Neural crest cell (in vitro differentiated cells): Measurements from ENCODE around the gene NDUFB5. TPM values are rescaled to one million over a fixed set of nuclear protein-coding genes. Genes with fewer than 3 reads are reported as not detected.
"Not testable (repeated sequence)": the region's sequence is repeated elsewhere in the genome, so short reads cannot be mapped to it uniquely, and the experiment has no call there.

Experiments
- DNase-seq: peaks from one replicate; pipeline ENCODE4 v3.0.0; 2021; ENCODE audit warnings: low read depth, mixed read lengths, low spot score
- H3K27ac Mint-ChIP-seq: one replicate; pipeline ENCODE4 v1.8.0; 2021; ENCODE audit warnings: mild to moderate bottlenecking, mixed read lengths; ENCODE audit not compliant: unreplicated experiment
- H3K27me3 Mint-ChIP-seq: 2 replicates; pipeline ENCODE4 v1.8.0; 2021; ENCODE audit warnings: low read depth, mild to moderate bottlenecking, mixed read lengths
- H3K36me3 Mint-ChIP-seq: 2 replicates; pipeline ENCODE4 v1.8.0; 2021; ENCODE audit warnings: low read depth, mild to moderate bottlenecking, mixed read lengths
- H3K4me1 Mint-ChIP-seq: 2 replicates; pipeline ENCODE4 v1.8.0; 2021; ENCODE audit warnings: mixed read lengths
- H3K4me3 Mint-ChIP-seq: one replicate; pipeline ENCODE4 v1.8.0; 2021; ENCODE audit warnings: mild to moderate bottlenecking, mixed read lengths
- H3K9me3 Mint-ChIP-seq: 2 replicates; pipeline ENCODE4 v1.8.0; 2021; ENCODE audit warnings: mixed read lengths
- total RNA-seq: library from RNA; stranded (reverse); gene quantifications from 2 replicates; pipeline ENCODE4 v1.2.1, GENCODE V29; 2021
- TF ChIP-seq, protein P1 (sequence below): fragments of 200-600 bp; sonication (generic); conservative IDR thresholded peaks from 2 replicates; pipeline ENCODE4 v1.5.0; 2021; ENCODE audit warnings: antibody characterized with exemption, mild to moderate bottlenecking

The NDUFB5 gene
- total RNA-seq, 1 donor from 2014 or later = 74.3 TPM

DNA sequence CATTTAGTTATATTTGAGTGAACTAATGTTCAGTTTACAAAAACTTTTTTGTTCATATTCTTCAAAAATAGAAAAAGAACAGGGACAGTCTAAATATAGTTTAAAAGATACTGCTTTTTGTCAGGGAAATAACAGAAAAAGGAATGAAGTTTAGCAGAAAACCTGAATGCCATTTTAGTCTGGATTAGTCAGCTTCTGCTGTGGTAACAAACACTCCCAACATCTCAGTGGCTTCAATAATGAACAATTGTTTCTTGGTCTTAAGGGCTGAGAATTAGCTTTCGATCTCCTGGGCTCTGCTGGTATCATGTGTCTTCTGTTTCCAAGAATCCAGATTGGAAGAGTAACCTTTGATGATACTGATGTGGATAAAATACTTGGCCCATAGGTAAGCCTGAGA lies 35.9 kb downstream of the NDUFB5 start:
- Mint-ChIP-seq H3K9me3 (peaks cover 2% of the 10 kb centered on the region), H3K27me3 (no peaks in the 10 kb centered on the region), H3K27ac (no peak overlapping the region), H3K4me3 (no peak overlapping the region), H3K4me1 (no peaks in the 10 kb centered on the region), H3K36me3 (no peaks in the 10 kb centered on the region)
- TF ChIP-seq, protein P1, sequence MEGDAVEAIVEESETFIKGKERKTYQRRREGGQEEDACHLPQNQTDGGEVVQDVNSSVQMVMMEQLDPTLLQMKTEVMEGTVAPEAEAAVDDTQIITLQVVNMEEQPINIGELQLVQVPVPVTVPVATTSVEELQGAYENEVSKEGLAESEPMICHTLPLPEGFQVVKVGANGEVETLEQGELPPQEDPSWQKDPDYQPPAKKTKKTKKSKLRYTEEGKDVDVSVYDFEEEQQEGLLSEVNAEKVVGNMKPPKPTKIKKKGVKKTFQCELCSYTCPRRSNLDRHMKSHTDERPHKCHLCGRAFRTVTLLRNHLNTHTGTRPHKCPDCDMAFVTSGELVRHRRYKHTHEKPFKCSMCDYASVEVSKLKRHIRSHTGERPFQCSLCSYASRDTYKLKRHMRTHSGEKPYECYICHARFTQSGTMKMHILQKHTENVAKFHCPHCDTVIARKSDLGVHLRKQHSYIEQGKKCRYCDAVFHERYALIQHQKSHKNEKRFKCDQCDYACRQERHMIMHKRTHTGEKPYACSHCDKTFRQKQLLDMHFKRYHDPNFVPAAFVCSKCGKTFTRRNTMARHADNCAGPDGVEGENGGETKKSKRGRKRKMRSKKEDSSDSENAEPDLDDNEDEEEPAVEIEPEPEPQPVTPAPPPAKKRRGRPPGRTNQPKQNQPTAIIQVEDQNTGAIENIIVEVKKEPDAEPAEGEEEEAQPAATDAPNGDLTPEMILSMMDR = no peak
- no peak for DNase-seq

DNA sequence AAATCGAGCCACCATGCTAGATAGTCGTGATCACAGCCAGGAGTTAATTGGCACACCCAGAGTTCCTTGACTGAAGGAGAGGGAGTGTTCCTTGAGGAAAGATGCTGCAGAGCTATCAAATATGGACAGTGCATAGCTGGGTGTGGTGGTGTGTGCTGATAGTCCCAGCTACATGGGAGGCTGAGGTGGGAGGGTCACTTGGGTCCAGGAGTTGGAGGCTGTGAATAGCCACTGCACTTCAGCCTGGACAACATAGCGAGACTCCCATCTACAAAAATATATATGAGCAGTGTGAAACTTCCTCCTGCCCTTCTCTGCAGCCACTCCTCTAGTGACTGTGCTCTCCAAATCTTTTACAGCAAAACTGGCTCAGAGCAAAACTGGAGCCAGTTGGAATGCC lies 38.3 kb downstream of the NDUFB5 start:
- Mint-ChIP-seq H3K27me3 (no peaks in the 10 kb centered on the region), H3K4me1 (no peaks in the 10 kb centered on the region), H3K4me3 (no peak overlapping the region), H3K27ac (no peak overlapping the region), H3K9me3 (peaks cover 2% of the 10 kb centered on the region), H3K36me3 (no peaks in the 10 kb centered on the region)
- DNase-seq = no peak
- TF ChIP-seq, protein P1 = no peak

DNA sequence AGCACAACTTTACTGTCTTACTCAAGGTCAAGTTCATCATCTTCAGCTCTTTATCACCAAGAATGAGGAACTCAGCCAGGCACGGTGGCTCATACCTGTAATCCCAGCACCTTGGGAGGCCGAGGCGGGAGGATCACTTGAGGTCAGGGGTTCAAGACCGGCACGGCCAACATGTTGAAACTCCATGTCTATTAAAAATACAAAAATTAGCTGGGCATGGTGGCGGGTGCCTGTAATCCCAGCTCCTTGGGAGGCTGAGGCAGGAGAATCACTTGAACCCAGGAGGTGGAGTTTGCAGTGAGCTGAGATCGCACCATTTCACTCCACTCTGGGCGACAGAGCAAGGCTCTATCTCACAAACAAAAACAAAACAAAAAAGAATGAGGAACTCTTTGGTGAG lies 39.2 kb downstream of the NDUFB5 start:
- H3K27ac Mint-ChIP-seq, H3K4me1 Mint-ChIP-seq, H3K27me3 Mint-ChIP-seq, H3K4me3 Mint-ChIP-seq, H3K9me3 Mint-ChIP-seq, H3K36me3 Mint-ChIP-seq, DNase-seq: not testable (repeated sequence)

DNA sequence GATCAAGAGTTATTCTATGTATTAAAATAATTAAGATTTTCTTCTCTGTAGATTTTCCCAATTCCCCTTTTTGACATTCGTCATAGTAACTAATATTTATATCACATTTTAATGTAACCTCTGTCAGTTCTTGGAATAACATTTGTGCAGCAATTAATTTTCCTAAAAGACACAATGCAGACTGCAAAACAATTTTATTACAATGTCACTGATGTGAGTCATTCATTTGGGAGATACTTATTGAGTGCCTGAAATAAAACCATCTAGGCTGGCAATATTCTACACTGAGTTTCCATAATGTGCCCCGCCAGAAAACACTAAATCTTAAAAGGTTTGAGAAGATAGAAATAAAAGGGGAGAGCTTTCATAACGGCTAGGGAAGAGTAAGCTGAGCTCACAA lies 41.6 kb downstream of the NDUFB5 start:
- DNase-seq = no peak
- TF ChIP-seq, protein P1 = no peak
- Mint-ChIP-seq H3K4me1 (no peaks in the 10 kb centered on the region), H3K36me3 (no peaks in the 10 kb centered on the region), H3K27me3 (no peaks in the 10 kb centered on the region), H3K9me3 (no peaks in the 10 kb centered on the region), H3K4me3 (no peak overlapping the region), H3K27ac (no peak overlapping the region)

DNA sequence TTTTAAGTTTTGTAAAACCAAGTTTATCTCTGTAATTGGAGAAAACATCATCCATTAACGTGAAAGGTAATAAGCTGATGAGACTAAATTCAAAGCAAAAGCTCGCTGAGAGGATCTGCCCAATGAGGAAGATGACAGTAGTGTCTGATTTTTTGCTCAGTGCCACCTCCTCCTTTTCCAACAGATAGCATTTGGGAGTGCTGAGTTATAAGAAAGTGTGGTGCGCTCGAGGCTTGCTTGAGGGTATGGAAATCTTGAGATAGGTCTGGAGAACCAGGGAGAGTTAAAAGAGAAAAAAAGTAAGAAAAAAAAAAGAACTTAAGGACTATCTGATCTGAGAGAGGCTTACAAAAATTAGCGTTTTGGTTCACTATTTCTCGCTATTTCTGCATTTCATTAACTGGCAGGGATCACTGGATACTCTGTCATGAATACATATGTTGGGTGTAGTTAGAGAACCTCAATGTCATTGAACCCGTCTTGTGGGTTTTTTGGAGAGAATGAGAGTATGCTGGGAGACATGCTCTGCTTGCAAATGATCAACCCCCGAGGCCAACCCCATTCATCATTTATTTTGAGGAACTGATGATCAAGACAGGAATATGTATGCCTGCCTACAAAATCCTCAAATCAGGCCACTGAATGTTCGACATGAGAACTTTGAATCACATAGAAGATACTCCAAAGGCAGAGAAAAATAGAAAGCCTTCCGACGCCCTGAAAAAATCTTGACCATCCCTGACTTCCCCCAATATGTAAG lies 47.3 kb downstream of the NDUFB5 start:
- H3K9me3 Mint-ChIP-seq = no peaks in the 10 kb centered on the region
- peak overlapping the region; percentile 91 for H3K27ac Mint-ChIP-seq
- TF ChIP-seq, protein P1 = no peak
- DNase-seq = no peak
- peaks cover 37% of the 10 kb centered on the region for H3K4me1 Mint-ChIP-seq
- no peaks in the 10 kb centered on the region for H3K27me3 Mint-ChIP-seq
- peak overlapping the region; percentile 93 for H3K4me3 Mint-ChIP-seq
- peaks cover 7% of the 10 kb centered on the region for H3K36me3 Mint-ChIP-seq

DNA sequence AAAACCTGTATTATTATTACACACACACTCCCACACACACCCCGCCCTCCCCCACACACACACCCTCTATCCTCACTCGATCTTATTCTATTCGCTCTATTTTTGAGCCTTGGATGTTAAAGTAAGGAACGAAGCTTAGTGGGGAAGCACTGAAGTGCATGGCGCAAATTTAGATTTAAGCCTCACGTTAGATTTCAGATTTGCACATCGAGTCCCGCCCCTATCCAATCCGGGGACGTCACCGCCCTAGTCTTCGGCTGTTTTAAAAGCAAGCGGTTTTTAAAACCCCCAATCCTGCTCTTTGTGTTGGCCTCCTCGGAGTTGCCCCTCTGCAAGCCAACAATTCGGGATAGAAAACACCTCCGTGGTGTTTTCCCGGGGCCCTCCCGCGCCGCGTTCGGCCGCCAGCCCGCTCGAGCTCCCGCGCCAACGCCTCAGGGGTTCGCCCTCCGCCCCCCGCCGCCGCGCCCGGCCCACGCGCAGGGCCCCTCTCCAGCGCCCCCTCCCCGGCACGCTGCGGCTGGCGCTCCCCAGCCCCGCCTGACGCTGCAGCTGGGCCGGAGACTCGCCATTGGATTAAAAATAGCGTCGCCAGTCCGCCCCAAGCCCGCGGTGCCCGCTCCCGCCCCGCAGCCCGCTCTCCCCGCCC lies 48.0 kb downstream of the NDUFB5 start, which contains the start of gene USP13:
Gene USP13 (plus strand): TSS at position 594 of the 649 bp plus-strand sequence. CDS start 186 bp downstream, outside the sequence.
- DNase-seq = peak; percentile 71

More for the DNA sequence above, 48.0 kb downstream of the NDUFB5 start, which contains the start of gene USP13:
- Mint-ChIP-seq H3K4me3 (peak within 1 kb of the TSS; percentile 97), H3K9me3 (no peaks in the 10 kb centered on the region), H3K27ac (peak within 1 kb of the TSS; percentile 91), H3K36me3 (peaks cover 7% of the 10 kb centered on the region), H3K4me1 (peaks cover 37% of the 10 kb centered on the region), H3K27me3 (no peaks in the 10 kb centered on the region)
- TF ChIP-seq, protein P1 = no peak
